CD4-positive, alpha-beta T cell (primary cell): ENCODE measurements around the gene NDUFAF2. TPM values are rescaled to one million over a fixed set of nuclear protein-coding genes. Genes with fewer than 3 reads are reported as not detected.

Experiments used
- ATAC-seq: fragments of 200-7000 bp; cut with Tn5 transposase; one replicate; pipeline ENCODE4 v1.10.0; 2022; ENCODE audit warnings: mild to moderate bottlenecking; ENCODE audit not compliant: poor library complexity
- CTCF ChIA-PET: fragments of 350-600 bp; sonication (Branson Sonifier 250); formaldehyde crosslinking; loops from one replicate; lab custom pipeline; 2021; ENCODE audit warnings: antibody characterized with exemption, inconsistent platforms; lab: Charles Lee
- POLR2A ChIA-PET: fragments of 350-600 bp; sonication (Branson Sonifier 250); formaldehyde crosslinking; loops from one replicate; lab custom pipeline; 2021; ENCODE audit warnings: antibody characterized with exemption, inconsistent platforms; lab: Charles Lee
- DNase-seq, 14 experiments: peaks; one replicate each; pipeline ENCODE4 v3.0.0-alpha.2; 2013 to 2020; ENCODE audit warnings: mixed read lengths in 2 of 14
- H3K27ac ChIP-seq, 2 donors: one replicate each; pipeline versions ENCODE4 v1.5.1 to v1.7.0; 2013; ENCODE audit warnings: low read length in 2 of 2, low read depth in 1 of 2, mild to moderate bottlenecking in 1 of 2
- H3K27me3 ChIP-seq, 2 experiments: 1 replicate in 1 of 2; 2 replicates in 1 of 2; pipeline versions ENCODE4 v1.6.1 to v1.7.0; 2013; ENCODE audit warnings: low read length in 2 of 2, control low read depth in 1 of 2, mild to moderate bottlenecking in 1 of 2, moderate library complexity in 1 of 2; ENCODE audit not compliant: insufficient read depth in 2 of 2, control insufficient read depth in 1 of 2
- H3K36me3 ChIP-seq: one replicate; pipeline ENCODE4 v1.6.1; 2013; ENCODE audit warnings: low read length, control low read depth; ENCODE audit not compliant: insufficient read depth
- H3K4me1 ChIP-seq: one replicate; pipeline ENCODE4 v1.6.1; 2013; ENCODE audit warnings: low read length, control low read depth; ENCODE audit not compliant: insufficient read depth
- H3K4me3 ChIP-seq: one replicate; pipeline ENCODE4 v1.5.1; 2013; ENCODE audit warnings: mild to moderate bottlenecking, low read length, moderate library complexity
- H3K9me3 ChIP-seq, 2 experiments: 1 replicate in 1 of 2; 2 replicates in 1 of 2; pipeline versions ENCODE4 v1.6.1 to v1.7.0; 2013; ENCODE audit warnings: low read length in 2 of 2, mild to moderate bottlenecking in 2 of 2, control low read depth in 1 of 2, moderate library complexity in 1 of 2; ENCODE audit not compliant: control insufficient read depth in 1 of 2, insufficient read depth in 1 of 2
- H3K27ac Mint-ChIP-seq: one replicate; pipeline ENCODE4 v1.8.0; 2020; ENCODE audit warnings: mixed read lengths
- H3K27me3 Mint-ChIP-seq: one replicate; pipeline ENCODE4 v1.8.0; 2021; ENCODE audit warnings: mixed read lengths
- H3K36me3 Mint-ChIP-seq: one replicate; pipeline ENCODE4 v1.8.0; 2021; ENCODE audit warnings: low read depth, mixed read lengths
- H3K4me1 Mint-ChIP-seq: one replicate; pipeline ENCODE4 v1.8.0; 2021; ENCODE audit warnings: low read depth, mixed read lengths
- H3K4me3 Mint-ChIP-seq: one replicate; pipeline ENCODE4 v1.8.0; 2020; ENCODE audit warnings: mild to moderate bottlenecking, mixed read lengths
- H3K9me3 Mint-ChIP-seq: one replicate; pipeline ENCODE4 v1.8.0; 2020; ENCODE audit warnings: mixed read lengths
- CTCF ChIP-seq: fragments of 200-600 bp; IDR thresholded peaks from one replicate; pipeline ENCODE4 v1.8.0; 2022; ENCODE audit warnings: antibody characterized with exemption, mild to moderate bottlenecking
- intact Hi-C, 2 experiments: fragments of 100-400 bp; cut with DNase I in 1 of 2; cut with micrococcal nuclease in 1 of 2; formaldehyde crosslinking; loops; one replicate each; pipeline versions ENCODE4 v1.15.1 to v1.9.0; 2023 to 2025; cut with DNase I, micrococcal nuclease
- total RNA-seq, 174 experiments: library from RNA in 2 of 174; stranded (reverse) in 2 of 174; gene quantifications; one replicate each; pipeline ENCODE4 v1.2.3 and lab custom pipeline; 2021 to 2026

The NDUFAF2 gene
- total RNA-seq, 2 experiments from 2014 or later = 8.1 to 8.8 TPM

GRCh38 chr5:61177070-61177469, 232.1 kb downstream of the NDUFAF2 start:
- Mint-ChIP-seq H3K4me1 (peaks cover under 1% of the 10 kb centered on the region), H3K9me3 (no peaks in the 10 kb centered on the region), H3K27me3 (no peaks in the 10 kb centered on the region), H3K36me3 (no peaks in the 10 kb centered on the region), H3K27ac (no peak overlapping the region), H3K4me3 (no peak overlapping the region)
- ATAC-seq = no peak
- DNase-seq = no peak
- no peaks in the 10 kb centered on the region for H3K36me3 ChIP-seq
- no peak overlapping the region for H3K27ac ChIP-seq
- no peak for TF ChIP-seq CTCF
- CTCF ChIA-PET = no interaction called here
- intact Hi-C loops = no loop called here
- H3K4me3 ChIP-seq = no peak overlapping the region
- H3K27me3 ChIP-seq = no peaks in the 10 kb centered on the region
- POLR2A ChIA-PET = no interaction called here
- no peaks in the 10 kb centered on the region for H3K4me1 ChIP-seq
- H3K9me3 ChIP-seq = no peaks in the 10 kb centered on the region

DNA sequence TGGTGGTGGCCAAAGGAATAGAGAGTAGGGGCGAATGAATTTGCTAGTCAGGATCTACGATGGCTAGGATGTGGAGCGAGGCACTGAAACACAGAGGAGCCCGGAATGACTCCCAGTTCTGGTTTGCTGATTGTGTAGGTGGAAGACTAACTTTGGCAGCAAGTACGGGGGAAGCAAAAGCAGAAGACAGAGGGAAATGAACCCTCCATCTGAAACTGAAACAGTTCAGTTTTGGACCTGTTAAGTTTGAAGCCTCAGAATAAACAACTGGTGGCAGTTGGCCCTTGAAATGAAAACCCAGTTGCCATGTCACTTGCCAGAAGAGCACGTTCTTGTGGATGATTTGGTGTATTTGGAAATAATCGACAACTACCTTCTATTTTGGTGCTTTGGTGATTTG, 232.7 kb downstream of the NDUFAF2 start:
- Histone ChIP-seq H3K36me3 (no peaks in the 10 kb centered on the region), H3K9me3 (no peaks in the 10 kb centered on the region), H3K27ac (no peak overlapping the region), H3K27me3 (no peaks in the 10 kb centered on the region), H3K4me1 (no peaks in the 10 kb centered on the region), H3K4me3 (no peak overlapping the region)
- intact Hi-C loops = no loop called here
- Mint-ChIP-seq H3K36me3 (no peaks in the 10 kb centered on the region), H3K4me1 (peaks cover 7% of the 10 kb centered on the region), H3K4me3 (no peak overlapping the region), H3K27ac (no peak overlapping the region), H3K27me3 (no peaks in the 10 kb centered on the region), H3K9me3 (no peaks in the 10 kb centered on the region)
- no peak for TF ChIP-seq CTCF
- DNase-seq = no peak
- no peak for ATAC-seq
- ChIA-PET POLR2A (no interaction called here), CTCF (no interaction called here)

DNA sequence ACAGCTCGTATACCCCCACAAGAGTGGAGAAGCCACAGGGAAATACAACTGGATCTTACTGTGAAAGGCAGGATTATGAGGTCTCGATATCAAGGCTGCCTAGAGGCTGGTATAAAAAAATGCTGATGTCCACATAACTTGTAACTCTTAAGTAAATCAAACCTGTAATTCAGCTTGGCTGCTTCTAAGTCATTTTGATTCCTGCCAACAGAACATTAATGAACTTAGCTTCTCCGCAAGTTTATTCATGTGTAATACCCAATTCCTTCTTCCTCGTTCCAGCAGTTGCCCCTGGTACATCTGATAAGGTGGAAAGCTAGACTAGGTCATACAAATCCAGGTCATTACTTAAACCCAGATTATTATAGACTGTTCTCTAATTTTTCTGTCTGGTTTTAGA, 233.7 kb downstream of the NDUFAF2 start:
- Histone ChIP-seq H3K27me3 (no peaks in the 10 kb centered on the region), H3K4me1 (no peaks in the 10 kb centered on the region), H3K4me3 (no peak overlapping the region), H3K27ac (no peak overlapping the region), H3K36me3 (no peaks in the 10 kb centered on the region), H3K9me3 (no peaks in the 10 kb centered on the region)
- no peaks in the 10 kb centered on the region for H3K36me3 Mint-ChIP-seq
- DNase-seq (no peak), ATAC-seq (no peak)
- no peaks in the 10 kb centered on the region for H3K27me3 Mint-ChIP-seq
- no peak for TF ChIP-seq CTCF
- H3K9me3 Mint-ChIP-seq = no peaks in the 10 kb centered on the region
- ChIA-PET POLR2A (no interaction called here), CTCF (interaction anchor here (0.9 kb wide), 1 partner anchor 138 kb away, joined by 3 read pairs; no protein-coding TSS in a partner anchor)
- H3K4me3 Mint-ChIP-seq = no peak overlapping the region
- intact Hi-C loops = no loop called here
- H3K27ac Mint-ChIP-seq = no peak overlapping the region
- peaks cover 7% of the 10 kb centered on the region for H3K4me1 Mint-ChIP-seq
